Ishikawa (cell line): ENCODE data around the gene NDUFB2.

Experiments
- CREB1 ChIP-seq: IDR thresholded peaks from 2 replicates; pipeline ENCODE4 v1.6.1; 2012; ENCODE audit warnings: low read depth
- EP300 ChIP-seq: IDR thresholded peaks from 2 replicates; pipeline ENCODE4 v1.6.1; 2012; ENCODE audit warnings: borderline replicate concordance
- NFIC ChIP-seq: IDR thresholded peaks from 2 replicates; pipeline ENCODE4 v1.6.1; 2012

DNA sequence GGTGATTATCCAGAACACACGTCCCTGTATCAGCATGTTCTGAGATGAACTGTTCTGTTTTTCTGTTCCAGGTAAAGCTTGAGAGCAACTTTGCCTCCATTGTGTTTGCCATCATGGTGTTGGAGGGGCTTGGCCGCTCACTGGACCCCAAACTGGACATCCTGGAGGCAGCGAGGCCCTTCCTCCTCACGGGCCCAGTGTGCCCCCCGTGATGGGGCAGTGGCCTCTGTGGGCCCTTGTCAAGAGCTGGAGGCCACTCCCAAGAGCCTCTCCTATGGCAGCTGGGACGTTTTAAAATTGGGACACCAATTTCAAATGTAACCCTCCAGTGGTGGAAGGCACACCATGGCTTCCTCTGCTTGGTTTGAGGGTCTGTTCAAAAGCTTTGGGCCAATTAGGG is 1.9 kb upstream of the NDUFB2 start:
- TF ChIP-seq EP300, result no peak
- TF ChIP-seq CREB1, result no peak
- TF ChIP-seq NFIC, result no peak
